ENCODE measurements around the gene CRYGD.
"Not testable (repeated sequence)": the region's sequence is repeated elsewhere in the genome, so short reads cannot be mapped to it uniquely, and the experiment has no call there.

CRYGD gene

GRCh38 chr2:208139447-208139846, 15.1 kb upstream of the CRYGD start:
- TF ChIP-seq CTCF (IDR thresholded peaks at IDR 0.05; ENCODE audit: insufficient read depth, missing control alignments), result no peak
- no peak for FAIRE-seq
- no peak for DNase-seq (ENCODE audit: insufficient read length, low spot score)

GRCh38 chr2:208138334-208138733, 14.0 kb upstream of the CRYGD start:
- not testable (repeated sequence) for DNase-seq (ENCODE audit: insufficient read length, low spot score); FAIRE-seq

- no peak for TF ChIP-seq CTCF (IDR thresholded peaks at IDR 0.05; ENCODE audit: insufficient read depth, missing control alignments)
- no peak for DNase-seq (ENCODE audit: insufficient read length, low spot score)
- no peak for FAIRE-seq
Observed at GRCh38 chr2:208136716-208137094, 12.4 kb upstream of the CRYGD start.

- FAIRE-seq, result no peak
- DNase-seq (ENCODE audit: insufficient read length, low spot score), result no peak
- TF ChIP-seq CTCF (IDR thresholded peaks at IDR 0.05; ENCODE audit: insufficient read depth, missing control alignments), result no peak
Observed at GRCh38 chr2:208135794-208136715, 11.7 kb upstream of the CRYGD start.

GRCh38 chr2:208134928-208135586, 10.7 kb upstream of the CRYGD start:
- DNase-seq (ENCODE audit: insufficient read length, low spot score), result no peak
- no peak for FAIRE-seq
- TF ChIP-seq CTCF (IDR thresholded peaks at IDR 0.05; ENCODE audit: insufficient read depth, missing control alignments), result no peak

GRCh38 chr2:208130712-208131110, 6.4 kb upstream of the CRYGD start:
- no peak for DNase-seq (ENCODE audit: insufficient read length, low spot score)
- TF ChIP-seq CTCF (IDR thresholded peaks at IDR 0.05; ENCODE audit: insufficient read depth, missing control alignments), result no peak
- peak; percentile 86 for FAIRE-seq

GRCh38 chr2:208129744-208130711, 5.7 kb upstream of the CRYGD start, which contains the start of gene CRYGC:
Gene CRYGC, minus strand, starts transcription at chr2:208129828. Its CDS starts 36 bp downstream, at chr2:208129792.
- no peak for TF ChIP-seq CTCF (IDR thresholded peaks at IDR 0.05; ENCODE audit: insufficient read depth, missing control alignments)
- no peak for DNase-seq (ENCODE audit: insufficient read length, low spot score)
- peak; percentile 66 for FAIRE-seq
